Medulla oblongata (tissue), 1 donor: Measurements from ENCODE around the gene CCDC107.

Experiments
- DNase-seq: peaks from one replicate; pipeline ENCODE4 v3.0.0-alpha.2; 2015; ENCODE audit errors: extremely low spot score

Gene CCDC107

DNA sequence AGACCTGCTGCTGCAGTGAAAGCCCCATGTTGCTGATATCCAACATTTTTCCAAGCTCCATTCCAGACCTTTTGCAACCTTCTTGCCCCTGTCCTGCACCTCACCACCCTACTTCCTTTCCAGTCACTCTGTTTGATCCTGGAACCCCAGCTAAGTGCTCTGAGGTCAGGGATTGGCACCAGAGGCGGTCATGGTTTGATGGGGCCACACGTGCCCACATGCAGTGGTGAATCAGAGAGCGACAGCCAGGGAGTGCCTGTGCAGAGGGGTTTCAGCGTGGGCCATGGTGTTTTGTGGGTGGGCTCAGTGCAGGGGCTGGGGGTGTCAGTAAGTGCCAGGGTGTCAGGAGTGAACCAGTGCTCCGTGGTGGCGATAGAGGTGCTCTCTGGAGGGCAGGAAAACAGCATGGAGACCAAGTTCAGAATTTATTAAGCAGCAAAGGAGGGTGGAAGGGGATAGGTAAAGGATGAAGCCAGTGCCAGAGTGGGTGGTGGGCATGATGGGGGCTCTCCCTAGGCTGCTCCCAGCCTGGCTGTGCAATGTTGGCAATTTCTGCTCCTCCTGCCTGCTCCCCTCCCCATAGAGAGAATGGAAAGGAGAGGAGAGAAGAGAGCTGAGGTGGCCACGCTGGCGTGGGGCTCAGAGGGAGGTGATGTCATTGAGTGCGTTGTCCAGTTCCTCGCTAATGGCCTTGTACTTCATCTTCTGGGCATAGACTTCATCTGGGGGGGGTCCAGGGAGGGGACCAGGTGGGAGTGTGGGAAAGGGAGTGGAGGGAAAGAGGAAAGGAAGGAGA, 24.6 kb downstream of the CCDC107 start:
- DNase-seq: no peak

DNA sequence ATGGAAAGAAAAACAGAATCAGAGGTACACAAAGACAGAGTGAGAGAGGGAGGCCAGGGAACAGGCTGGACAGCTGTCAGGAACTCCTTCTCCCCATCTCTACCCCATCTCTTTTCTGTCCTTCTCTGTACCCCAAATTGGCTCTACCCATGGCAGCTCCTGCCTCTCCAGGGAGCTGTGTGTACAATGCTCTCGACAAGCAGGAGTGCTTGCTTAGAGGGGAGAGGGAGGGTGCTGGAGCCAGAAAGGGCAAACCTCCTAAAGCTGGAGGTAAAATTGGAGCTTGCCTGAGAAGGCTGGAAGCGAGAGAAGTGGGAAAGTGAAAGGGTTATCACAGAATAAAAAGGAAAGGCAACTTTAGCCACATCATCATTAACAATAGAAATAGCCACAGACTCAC, 25.2 kb downstream of the CCDC107 start:
- DNase-seq: no peak

DNA sequence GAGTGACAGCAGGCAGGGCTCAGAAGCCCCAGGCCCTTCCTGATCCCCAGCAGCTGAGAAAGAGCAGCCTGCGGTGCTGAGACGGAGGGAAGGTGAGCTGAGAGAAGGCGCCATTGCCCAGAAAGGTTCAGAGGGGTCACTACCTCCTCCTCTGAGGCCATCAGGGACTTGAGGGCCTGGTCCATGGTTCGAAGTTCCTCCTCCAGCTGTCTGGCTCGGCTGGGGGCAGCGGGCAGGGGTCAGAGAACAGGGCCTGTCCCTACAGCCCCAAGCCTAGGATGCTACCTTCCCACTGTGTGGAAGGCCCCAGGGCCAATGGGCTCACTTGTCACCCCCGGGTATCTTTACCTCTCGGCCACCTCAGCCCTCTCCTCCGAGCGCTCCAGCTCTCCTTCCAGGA, 26.8 kb downstream of the CCDC107 start:
- no peak for DNase-seq

- DNase-seq: no peak
Observed at GRCh38 chr9:35685506-35685905, 27.4 kb downstream of the CCDC107 start.

GRCh38 chr9:35686222-35687203, 28.4 kb downstream of the CCDC107 start:
- DNase-seq: no peak

GRCh38 chr9:35687306-35687705, 29.2 kb downstream of the CCDC107 start:
- no peak for DNase-seq

DNA sequence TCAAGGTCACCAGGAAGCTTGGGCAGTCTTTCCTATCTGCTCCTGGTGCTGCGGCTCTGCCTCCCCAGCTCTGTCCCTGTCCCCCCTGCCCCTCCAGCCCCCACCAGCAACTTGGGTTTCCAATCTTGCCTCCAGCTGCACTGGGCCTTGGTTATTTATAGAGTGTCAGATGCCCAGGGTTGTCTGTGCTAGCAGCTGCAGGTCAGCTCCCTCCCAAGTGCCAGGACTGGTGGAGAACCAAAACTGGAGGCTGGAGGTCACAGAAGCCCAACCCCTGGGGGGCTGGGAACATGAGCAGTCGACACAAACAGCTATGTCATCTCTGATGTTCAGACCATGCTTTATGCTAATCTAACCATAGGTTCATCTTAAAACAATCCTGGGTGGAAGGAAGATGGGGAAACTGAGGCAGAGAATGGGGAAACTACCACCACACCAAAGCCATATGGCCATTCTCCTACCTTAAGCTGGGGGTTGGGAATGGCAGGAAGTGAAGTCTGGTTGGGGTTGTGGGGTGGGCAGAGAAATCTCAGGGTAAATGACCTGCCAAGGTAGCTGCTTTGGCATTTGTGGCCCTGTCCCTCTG, 30.0 kb downstream of the CCDC107 start:
- no peak for DNase-seq

DNA sequence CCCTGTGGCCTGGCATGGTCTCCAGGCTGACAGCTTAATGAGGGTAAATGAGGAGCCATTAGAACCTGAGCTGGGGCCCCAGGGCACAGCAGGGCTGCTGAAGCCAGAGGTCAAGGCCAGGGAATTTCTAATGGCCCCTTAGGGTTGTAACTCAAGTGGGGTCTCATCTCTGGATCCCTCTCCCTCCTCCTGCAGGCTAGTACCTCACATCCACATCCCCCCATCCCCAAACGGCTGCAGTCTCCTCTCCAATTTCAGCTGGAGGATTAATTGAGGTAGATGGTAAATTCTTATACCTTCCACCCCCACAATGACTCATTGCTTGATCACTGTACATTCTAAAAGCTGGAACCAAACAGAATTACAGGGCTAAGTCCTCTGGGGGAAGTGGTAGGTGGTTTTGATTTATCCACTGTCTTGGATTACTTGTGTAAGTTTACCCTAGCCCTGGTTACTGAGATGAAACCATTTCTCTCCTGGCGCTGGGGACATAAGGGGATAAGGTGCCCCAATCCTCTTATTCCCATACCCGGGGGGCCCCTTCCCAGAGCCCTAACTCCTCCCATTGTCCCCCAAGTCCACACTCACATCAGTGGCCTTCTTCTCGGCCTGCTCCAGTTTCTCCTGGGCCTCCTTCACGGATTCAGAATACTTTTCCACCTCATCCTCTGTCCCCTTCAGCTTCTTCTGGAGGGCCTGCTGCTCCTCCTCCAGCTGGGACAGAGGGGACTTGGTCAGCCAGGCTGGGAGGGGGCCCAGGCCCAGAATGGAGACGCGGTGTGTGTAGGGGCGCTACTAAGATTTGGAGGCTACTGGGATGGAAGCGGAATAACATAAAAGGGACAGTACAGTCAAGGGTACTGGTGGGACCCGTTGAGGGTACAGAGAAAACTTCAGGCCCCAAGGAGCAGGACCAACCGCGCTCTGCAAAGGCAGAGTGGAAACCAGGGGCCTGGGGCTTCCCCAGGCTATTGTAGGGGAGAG, 30.8 kb downstream of the CCDC107 start:
- DNase-seq: no peak

DNA sequence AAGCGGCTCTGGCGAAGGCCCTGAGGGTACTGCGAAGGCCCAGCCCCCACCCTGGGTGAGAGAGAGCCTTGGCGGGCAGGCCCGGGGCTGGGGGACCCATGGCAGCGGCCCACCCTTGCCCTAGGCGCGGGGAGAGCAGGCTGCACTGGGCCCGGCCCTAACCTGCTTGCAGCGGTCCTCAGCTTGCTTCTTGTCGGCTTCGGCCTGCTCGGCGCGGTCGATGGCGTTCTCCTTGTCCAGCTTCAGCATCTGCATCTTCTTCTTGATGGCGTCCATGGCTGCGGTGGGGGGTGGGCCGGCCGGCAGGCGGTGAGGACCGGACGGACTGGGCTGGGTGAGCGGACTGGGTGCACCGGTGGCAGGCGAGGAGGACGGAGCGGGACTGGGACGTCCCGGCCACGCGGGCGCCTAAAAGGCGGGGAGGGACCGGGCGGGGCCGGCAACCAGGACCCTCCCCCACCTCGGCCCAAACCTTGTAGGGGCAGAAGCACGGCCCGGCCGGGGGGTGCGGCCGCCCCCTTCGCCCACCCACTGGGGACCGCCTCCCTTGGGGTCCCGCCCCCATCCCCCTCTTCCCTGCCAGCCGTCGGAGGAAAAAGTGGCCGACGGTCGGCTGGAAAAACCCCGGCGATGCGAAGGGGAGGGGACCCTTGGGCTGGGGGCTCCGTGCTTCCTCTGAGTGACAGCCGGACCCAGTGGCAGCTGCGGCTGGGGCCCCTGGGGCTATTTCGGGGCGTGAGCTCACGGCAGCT, 31.6 kb downstream of the CCDC107 start, which contains the start of gene TPM2:
Gene TPM2 (minus strand): TSS at position 384 of the 752 bp plus-strand sequence. CDS start 108 bp downstream, at position 276.
- no peak for DNase-seq

GRCh38 chr9:35690294-35690613, 32.2 kb downstream of the CCDC107 start:
- no peak for DNase-seq

DNA sequence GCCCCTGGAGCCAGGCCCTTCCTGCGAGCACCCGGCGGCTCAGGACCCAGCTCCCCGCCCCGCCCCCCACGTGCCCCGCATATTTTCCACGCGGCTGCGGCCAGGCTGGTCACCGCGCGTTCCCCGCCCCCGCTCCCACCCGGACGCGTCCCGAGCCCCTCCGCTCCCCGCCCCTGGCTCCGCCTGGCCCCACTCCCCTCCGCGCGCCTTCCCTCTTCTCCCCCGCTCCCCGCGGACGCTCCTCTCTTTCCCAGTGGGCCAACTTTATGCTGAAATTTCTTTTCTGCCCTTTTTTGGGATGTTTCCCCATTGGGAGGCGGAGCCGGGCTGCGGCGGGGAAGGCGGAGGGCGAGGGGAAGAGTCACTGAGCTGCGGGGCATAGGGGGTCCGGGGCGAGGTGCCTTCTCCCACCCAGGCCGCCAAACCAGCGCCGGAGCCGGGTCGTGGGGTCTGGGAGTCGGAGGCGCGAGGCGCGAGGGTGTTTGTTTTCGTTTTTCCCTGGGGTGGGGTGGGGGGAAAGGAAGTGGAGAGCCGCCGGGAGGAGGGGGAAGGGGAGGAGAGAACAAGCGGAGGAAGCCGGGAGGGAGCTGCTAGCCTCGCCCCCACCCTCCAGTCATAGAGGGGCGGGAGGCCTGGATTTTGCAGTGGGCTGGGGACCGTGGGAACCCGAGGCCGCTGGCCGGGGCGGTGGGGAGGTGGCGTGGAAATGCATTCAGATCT, 32.7 kb downstream of the CCDC107 start:
- peak; percentile 46 for DNase-seq

DNA sequence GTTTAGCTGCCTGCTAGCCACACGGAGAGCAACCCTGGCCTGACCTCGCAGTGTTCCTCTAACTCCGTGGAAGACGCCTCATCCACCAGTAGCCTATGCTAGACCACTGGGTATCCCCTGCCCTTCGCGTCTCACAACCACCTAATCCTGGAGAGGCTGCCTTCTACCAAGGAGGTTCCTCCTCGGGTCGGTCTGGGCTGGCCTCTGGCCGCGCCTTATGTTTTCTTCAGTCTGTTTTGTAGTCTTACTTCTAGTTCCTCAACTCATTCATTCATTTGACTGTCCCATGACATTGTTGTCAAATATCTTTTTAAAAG, 33.2 kb downstream of the CCDC107 start:
- peak; percentile 9 for DNase-seq

- no peak for DNase-seq
Observed at GRCh38 chr9:35691757-35692301, 33.7 kb downstream of the CCDC107 start.

- DNase-seq: no peak
Observed at GRCh38 chr9:35695943-35696401, 37.9 kb downstream of the CCDC107 start.

DNA sequence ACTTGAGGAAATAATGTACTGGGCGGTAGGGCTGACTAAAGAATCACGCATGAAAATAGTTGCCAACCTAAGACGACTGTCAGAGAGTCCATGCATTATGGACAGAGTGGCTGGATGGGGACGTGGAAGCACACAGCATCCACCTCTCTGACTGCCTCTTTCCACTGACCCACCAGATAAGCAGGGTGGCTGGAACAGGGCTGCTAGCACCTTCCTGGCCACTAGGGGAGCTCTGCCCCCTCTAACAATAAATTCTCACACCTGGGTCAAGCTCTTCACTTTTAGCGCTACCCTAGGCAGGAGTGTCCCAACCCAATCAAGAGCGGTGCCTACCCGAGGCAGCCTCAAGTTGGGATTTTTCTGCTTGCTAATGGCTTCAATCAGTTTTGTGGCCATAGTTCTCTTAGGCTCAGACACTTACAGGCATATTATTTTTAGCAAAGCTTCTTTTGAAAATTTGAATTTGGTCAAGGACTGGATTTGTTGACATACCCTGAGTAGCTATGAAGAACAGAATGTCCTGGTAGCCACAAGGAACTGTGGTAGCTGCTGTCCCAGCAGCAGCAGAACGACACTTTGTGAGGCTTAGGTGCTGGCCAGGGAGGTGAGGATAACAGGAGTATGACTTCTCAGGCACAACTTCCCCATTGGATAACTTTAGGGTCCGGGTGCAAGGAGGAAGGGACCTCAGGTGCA, 38.6 kb downstream of the CCDC107 start:
- peak; percentile 35 for DNase-seq

GRCh38 chr9:35697486-35697885, 39.4 kb downstream of the CCDC107 start:
- no peak for DNase-seq

DNA sequence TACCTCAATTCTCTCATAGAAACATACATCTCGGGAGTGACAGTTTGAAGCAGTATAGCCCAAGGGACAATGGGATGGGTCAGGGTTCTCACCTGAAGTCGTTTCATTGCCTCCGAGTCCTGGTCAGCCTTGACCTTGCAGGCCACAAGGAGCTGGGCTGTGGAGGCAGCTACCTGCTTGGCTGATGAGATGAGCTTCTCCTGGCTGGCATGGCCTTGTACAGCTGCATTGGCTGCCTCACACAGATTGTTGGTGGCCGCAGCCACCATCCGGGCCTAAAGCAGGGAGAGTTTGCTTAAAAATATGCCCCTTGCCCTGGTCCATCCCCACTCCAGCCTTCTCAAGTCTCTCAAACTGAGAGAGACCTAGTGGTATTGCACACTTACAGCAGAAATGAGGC, 40.1 kb downstream of the CCDC107 start:
- no peak for DNase-seq

DNA sequence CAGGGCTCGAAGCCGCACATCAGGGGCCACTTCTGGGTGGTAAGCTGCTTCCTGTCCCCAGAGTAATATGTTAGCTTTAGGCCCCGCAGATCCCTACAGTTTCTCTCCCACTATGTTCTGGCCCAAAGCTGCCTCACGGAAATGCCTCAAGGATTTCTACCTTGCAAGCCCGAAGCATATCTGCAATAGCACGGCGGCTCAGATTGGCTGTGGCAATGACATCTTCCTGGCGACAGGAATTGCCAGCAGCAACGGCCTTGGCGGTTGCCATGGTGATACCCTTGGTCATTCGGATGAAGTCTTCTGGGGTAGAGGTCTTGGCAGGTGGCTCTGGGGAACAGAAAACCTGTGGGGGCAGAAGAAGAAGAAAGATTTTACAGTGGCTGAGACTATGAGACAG, 41.9 kb downstream of the CCDC107 start:
- no peak for DNase-seq

DNA sequence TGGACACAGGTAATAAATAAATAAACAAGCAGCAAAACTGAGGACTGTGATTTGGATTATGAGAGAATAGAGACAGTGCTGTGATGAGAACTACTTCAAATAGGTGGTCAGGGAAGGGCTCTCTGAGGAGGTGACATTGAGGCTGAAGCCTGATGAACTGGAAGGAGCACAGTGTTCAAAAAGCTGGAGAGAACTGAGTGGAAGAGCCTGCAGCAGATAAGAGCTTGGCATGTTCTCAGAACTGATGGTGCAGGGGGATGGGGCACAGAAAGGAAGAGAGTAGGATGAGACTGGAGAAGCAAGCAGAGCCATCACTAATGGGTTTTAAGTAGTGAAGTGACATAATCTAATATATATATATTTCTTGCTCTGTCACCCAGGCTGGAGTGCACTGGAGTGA, 42.9 kb downstream of the CCDC107 start:
- DNase-seq: no peak
